Stimulated activated naive CD8-positive, alpha-beta T cell treated with anti-CD3 and anti-CD28 coated beads, Interleukin-15, Interleukin-2, amounts not matched to agents 100 ng/mL and 50 ng/mL, for 24 hours (primary cell): Measurements from ENCODE around the gene TNFAIP6.
"Not testable (repeated sequence)": the region's sequence is repeated elsewhere in the genome, so short reads cannot be mapped to it uniquely, and the experiment has no call there.

Source experiments
- H3K27ac Mint-ChIP-seq: one replicate; pipeline ENCODE4 v1.8.0; 2021; ENCODE audit warnings: mild to moderate bottlenecking, mixed read lengths
- H3K27me3 Mint-ChIP-seq: one replicate; pipeline ENCODE4 v1.8.0; 2021; ENCODE audit warnings: mixed read lengths
- H3K36me3 Mint-ChIP-seq: one replicate; pipeline ENCODE4 v1.8.0; 2021; ENCODE audit warnings: low read depth, mixed read lengths
- H3K4me1 Mint-ChIP-seq: one replicate; pipeline ENCODE4 v1.8.0; 2021; ENCODE audit warnings: low read depth, mixed read lengths
- H3K4me3 Mint-ChIP-seq: one replicate; pipeline ENCODE4 v1.8.0; 2021; ENCODE audit warnings: mild to moderate bottlenecking, mixed read lengths
- H3K9me3 Mint-ChIP-seq: one replicate; pipeline ENCODE4 v1.8.0; 2021; ENCODE audit warnings: mixed read lengths

Gene TNFAIP6, protein sequence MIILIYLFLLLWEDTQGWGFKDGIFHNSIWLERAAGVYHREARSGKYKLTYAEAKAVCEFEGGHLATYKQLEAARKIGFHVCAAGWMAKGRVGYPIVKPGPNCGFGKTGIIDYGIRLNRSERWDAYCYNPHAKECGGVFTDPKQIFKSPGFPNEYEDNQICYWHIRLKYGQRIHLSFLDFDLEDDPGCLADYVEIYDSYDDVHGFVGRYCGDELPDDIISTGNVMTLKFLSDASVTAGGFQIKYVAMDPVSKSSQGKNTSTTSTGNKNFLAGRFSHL

DNA sequence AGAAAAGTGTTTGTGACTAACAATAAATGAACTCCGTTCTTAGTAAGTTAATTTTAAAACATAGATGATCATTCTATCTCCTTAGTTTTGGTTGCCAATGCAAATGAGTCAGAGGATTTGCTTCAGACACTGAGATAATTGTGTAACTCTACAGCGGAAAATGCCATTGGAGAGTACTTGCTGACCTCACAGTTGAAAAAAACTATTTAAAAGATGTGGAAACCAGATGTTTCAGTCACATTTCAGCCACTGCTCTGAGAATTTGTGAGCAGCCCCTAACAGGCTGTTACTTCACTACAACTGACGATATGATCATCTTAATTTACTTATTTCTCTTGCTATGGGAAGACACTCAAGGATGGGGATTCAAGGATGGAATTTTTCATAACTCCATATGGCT, at the start of gene TNFAIP6:
TSS of gene TNFAIP6 (plus strand) at position 234 of the 400 bp plus-strand sequence. CDS start at position 309, 75 bp downstream.
- Mint-ChIP-seq H3K9me3 (no peaks in the 10 kb centered on the region), H3K4me1 (no peaks in the 10 kb centered on the region), H3K4me3 (no peak within 1 kb of the TSS), H3K36me3 (no peaks in the 10 kb centered on the region), H3K27ac (no peak within 1 kb of the TSS), H3K27me3 (no peaks in the 10 kb centered on the region)

DNA sequence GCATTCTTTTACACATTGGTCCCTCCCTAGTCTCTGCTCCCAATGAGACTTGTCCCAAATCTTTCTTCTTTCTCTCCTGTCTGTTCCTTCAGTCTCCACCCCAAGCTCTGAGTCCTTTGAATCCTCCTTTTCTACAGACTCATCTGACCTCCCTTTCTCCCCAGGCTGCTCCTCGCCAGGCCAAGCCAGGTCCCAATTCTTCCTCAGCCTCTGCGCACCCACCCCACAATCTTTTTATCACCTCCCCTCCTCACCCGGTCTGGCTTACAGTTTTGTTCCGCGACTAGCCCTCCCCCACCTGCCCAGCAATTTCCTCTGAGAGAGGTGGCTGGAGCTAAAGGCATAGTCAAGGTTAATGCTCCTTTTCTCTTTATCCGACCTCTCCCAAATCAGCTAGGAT, 47.1 kb upstream of the TNFAIP6 start:
- H3K27ac Mint-ChIP-seq, H3K36me3 Mint-ChIP-seq, H3K27me3 Mint-ChIP-seq, H3K9me3 Mint-ChIP-seq, H3K4me3 Mint-ChIP-seq, H3K4me1 Mint-ChIP-seq: not testable (repeated sequence)

DNA sequence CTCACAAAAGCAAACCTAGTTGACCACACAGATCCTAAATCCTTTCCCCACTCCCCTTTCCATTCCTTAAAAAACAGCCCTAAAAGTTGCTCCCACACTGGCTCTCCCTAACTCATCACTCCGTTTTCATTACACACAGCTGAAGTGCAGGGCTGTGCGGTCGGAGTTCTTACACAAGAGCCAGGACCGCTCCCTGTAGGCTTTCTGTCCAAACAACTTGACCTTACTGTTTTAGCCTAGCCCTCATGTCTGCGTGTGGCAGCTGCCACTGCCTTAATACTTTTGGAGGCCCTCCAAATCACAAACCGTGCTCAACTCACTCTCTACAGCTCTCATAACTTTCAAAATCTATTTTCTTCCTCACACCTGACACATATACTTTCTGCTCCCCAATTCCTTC, 45.0 kb upstream of the TNFAIP6 start:
- not testable (repeated sequence) for H3K4me1 Mint-ChIP-seq, H3K36me3 Mint-ChIP-seq, H3K9me3 Mint-ChIP-seq, H3K27me3 Mint-ChIP-seq, H3K4me3 Mint-ChIP-seq, H3K27ac Mint-ChIP-seq

DNA sequence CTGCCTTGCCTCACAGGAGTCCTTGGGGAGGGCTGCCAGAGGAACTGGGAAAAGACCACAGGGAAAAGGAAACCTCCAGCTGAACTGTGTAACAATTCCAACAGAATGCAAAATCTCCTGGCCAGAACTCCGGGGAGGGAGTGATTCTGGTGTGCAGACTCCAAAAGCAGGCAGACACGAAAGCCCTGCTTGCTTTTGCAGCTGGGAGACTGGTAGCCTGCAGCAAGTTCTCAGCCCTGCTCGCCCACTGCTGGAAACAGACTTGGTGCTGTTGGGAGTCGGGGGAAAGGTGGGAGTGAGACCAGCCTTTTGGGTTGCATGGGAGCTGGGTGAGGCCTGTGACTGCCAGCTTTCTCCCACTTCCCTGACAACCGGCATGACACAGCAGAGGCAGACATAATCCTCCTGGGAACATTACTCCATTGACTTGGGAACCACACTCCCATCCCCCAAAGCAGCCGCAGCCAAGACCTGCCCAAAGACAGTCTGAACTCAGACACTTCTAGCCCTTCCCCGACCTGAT, 42.0 kb upstream of the TNFAIP6 start:
- Mint-ChIP-seq H3K36me3 (no peaks in the 10 kb centered on the region), H3K27me3 (peaks cover 2% of the 10 kb centered on the region), H3K4me3 (no peak overlapping the region), H3K4me1 (peaks cover 3% of the 10 kb centered on the region), H3K27ac (no peak overlapping the region), H3K9me3 (no peaks in the 10 kb centered on the region)

DNA sequence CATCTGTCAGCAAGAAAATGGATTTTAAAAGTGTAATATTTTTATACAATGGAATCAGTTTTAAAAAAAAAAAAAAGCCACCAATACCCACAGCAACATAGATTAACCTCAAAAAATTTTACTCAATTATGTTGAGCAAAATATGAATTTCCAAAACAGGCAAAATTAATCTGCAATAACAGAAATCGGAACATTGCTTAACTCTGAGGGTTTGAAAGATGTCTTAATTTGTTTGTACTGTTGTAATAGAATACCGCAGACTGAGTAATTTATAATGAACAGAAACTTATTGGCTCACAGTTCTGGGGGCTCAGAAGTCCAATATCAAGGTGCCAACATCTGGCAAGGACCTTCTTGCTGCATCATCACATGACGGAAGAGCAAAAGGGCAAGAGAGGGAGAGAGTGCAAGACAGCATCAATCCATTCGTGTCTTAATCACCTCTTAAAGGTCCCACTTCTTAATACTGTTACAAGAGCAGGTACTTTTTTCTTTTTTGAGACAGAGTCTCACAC, 31.8 kb upstream of the TNFAIP6 start:
- Mint-ChIP-seq H3K36me3 (no peaks in the 10 kb centered on the region), H3K4me1 (no peaks in the 10 kb centered on the region), H3K27ac (no peak overlapping the region), H3K27me3 (no peaks in the 10 kb centered on the region), H3K4me3 (no peak overlapping the region), H3K9me3 (no peaks in the 10 kb centered on the region)

DNA sequence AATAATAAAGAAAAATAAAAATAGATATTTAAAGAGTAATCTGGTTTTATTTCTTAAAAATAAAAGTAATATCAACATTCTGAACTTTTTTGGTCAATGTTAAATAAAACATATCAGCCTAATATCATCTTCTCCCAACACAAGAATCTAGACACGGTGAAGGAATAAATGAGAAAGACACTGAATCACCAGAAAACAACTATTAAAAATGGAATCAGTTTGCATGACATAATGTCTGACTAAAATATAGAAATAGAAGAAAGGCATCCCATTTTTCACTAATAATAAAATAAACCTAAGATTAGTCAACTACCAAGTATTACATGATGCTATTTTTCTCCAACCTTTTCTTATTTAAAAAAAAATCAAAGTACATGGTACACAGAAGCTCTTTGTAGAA, 30.8 kb upstream of the TNFAIP6 start:
- Mint-ChIP-seq H3K4me3 (no peak overlapping the region), H3K27ac (no peak overlapping the region), H3K9me3 (no peaks in the 10 kb centered on the region), H3K4me1 (no peaks in the 10 kb centered on the region), H3K36me3 (no peaks in the 10 kb centered on the region), H3K27me3 (no peaks in the 10 kb centered on the region)

DNA sequence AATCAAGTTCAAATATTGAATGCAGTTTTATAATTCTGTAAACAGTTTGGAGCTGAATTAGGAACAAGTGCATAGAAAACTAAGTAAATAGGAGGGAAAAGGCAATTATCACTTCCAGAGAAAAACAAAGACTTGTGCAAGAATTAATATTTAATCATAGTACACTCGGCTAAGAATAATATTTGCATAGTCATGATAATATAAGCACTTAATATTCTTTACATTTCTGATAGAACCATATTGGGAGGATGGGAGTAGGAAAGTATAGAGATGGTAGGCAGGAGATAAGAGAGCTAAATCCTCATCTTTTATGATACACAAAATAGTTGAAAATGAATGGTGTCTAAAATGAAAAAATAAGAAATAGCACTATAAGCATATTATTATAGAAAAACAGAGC, 27.4 kb upstream of the TNFAIP6 start:
- Mint-ChIP-seq H3K27me3 (peaks cover 3% of the 10 kb centered on the region), H3K36me3 (no peaks in the 10 kb centered on the region), H3K4me1 (no peaks in the 10 kb centered on the region), H3K27ac (no peak overlapping the region), H3K9me3 (no peaks in the 10 kb centered on the region), H3K4me3 (no peak overlapping the region)

DNA sequence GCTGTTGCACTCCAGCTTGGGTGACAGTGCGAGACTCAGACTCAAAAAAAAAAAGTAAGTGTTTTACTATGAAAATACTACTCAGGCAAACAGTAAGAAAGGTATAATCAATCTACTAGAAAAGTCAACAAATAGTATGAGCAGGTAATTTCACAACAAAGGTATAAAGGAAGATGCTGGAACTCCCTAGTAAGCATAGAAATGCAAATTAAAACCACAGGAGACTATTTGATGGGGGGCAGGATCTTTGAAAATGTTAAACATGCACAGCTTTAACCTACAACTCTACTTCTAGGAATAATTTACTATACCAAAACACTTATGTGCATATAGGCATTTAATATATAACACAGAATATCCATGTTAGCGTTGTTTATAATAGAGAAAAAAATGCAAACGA, 24.3 kb upstream of the TNFAIP6 start:
- Mint-ChIP-seq H3K36me3 (no peaks in the 10 kb centered on the region), H3K4me3 (no peak overlapping the region), H3K27me3 (peaks cover 8% of the 10 kb centered on the region), H3K27ac (no peak overlapping the region), H3K4me1 (no peaks in the 10 kb centered on the region), H3K9me3 (no peaks in the 10 kb centered on the region)

DNA sequence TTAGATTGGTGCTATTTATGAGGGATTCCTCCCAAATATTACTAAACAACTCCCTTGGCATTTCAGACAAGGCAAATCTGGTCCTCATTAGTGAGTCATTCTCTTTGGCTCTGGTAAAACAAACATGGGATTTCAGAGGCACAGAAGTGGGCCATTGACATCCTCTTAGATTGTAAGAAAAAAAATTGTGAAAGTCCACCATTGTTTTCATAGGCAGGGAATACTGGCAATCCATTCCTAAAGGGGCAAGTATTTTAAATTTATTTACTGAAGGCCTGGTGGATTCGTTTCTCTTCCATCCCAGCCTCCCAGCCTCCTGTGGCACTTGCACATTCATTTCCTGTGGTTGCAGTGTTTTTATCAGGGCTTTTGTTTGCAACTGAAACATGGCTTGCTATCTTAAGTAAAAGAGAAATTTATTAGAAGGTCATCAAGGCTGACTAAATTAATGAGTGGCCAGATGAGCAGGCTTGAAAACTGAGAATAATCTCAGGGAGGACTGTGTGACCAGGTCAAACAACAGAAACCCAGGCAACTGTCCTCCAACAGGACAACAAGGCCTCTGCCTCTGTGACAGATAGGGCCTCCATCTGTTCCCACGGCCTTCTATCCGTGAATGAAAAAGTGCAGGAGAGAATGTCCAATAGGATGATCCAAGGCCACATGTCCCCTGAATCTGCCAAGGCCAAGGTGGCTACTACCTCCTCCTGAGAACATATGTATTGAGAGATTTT, 23.1 kb upstream of the TNFAIP6 start:
- H3K4me3 Mint-ChIP-seq = no peak overlapping the region
- H3K36me3 Mint-ChIP-seq = no peaks in the 10 kb centered on the region
- no peaks in the 10 kb centered on the region for H3K9me3 Mint-ChIP-seq
- H3K27ac Mint-ChIP-seq = no peak overlapping the region
- peaks cover 8% of the 10 kb centered on the region for H3K27me3 Mint-ChIP-seq
- H3K4me1 Mint-ChIP-seq = no peaks in the 10 kb centered on the region

DNA sequence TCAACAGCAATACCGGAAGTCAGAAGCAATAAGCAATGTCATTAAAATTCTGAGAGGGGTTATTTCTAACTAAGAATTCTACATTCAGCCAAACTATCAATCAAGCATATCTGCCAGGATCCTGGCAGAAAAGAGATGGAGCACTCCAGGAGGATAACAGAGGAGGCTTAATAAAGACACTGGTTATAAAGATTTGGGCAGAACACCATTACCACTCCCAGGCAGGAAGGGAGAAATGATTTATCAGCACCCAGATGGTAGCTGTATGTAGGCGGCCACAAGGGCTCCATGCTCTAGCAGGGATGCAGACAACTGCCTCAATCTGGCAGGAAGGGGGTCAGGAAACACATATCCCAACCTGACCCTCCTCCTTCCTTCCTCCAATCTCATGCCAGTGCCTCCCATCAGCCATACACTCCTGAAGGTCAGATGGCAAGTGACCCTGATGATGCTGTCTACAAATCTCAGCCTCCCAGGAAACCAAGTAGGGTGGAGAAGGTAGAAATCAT, 20.5 kb upstream of the TNFAIP6 start:
- H3K36me3 Mint-ChIP-seq = no peaks in the 10 kb centered on the region
- H3K4me1 Mint-ChIP-seq = no peaks in the 10 kb centered on the region
- peaks cover 7% of the 10 kb centered on the region for H3K9me3 Mint-ChIP-seq
- H3K27me3 Mint-ChIP-seq = peaks cover 8% of the 10 kb centered on the region
- H3K4me3 Mint-ChIP-seq = no peak overlapping the region
- no peak overlapping the region for H3K27ac Mint-ChIP-seq

DNA sequence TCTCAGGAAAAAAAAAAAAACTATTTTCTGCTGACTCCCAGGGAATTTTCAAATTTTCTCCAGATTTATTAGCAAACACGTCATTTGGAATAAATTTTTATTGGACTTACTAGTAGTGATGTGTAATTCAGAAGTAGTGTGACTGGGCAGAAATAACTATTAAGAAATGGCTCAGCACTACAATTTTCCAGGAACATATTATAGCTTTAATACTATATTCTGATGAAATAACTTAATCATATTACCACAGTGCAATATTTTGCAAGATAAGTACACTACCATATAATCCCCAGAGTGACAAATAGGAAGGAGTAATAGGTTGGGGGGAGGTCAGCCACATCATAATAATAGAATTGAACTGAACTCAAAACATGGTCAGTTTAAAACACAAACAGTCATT, 19.7 kb upstream of the TNFAIP6 start:
- H3K27me3 Mint-ChIP-seq = peaks cover 8% of the 10 kb centered on the region
- H3K4me1 Mint-ChIP-seq = no peaks in the 10 kb centered on the region
- H3K36me3 Mint-ChIP-seq = no peaks in the 10 kb centered on the region
- peaks cover 7% of the 10 kb centered on the region for H3K9me3 Mint-ChIP-seq
- H3K27ac Mint-ChIP-seq = no peak overlapping the region
- no peak overlapping the region for H3K4me3 Mint-ChIP-seq

DNA sequence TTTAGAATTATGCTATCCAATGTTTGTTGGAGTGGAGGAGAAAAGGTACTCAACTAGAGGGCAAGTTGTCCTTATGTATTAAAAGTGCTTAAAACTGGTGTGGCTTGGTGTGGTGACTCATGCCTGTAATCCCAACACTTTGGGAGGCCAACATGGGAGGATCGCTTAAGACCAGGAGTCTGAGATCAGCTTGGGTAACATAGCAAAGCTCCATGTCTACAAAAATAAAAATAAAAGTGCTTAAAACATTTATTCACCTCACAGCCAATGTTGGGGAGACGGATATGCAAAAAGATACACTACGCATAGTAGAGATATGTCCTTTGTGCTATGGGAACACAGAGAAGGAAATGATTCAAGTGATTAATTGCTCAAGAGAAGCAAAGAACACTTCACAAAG, 19.3 kb upstream of the TNFAIP6 start:
- Mint-ChIP-seq H3K4me3 (no peak overlapping the region), H3K27ac (no peak overlapping the region), H3K4me1 (no peaks in the 10 kb centered on the region), H3K27me3 (peaks cover 8% of the 10 kb centered on the region), H3K9me3 (peaks cover 7% of the 10 kb centered on the region), H3K36me3 (no peaks in the 10 kb centered on the region)

DNA sequence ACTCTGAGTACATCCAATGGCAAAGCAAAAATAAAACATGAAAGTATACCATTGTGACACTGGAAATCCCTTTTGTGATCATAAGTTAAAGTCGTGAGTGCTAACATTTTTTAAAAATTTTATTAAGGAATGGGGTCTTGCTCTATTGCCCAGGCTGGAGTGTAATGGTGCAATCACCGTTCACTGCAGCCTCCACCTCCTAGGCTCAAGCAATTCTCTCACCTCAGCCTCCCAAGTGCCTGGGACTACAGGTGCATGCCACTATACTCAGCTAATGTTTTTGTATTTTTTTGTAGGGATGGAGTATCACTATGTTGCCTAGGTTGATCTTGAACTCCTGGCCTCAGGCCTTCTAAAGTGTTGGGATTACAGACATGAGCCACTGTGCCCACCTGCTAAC, 14.3 kb upstream of the TNFAIP6 start:
- Mint-ChIP-seq H3K9me3 (peaks cover 13% of the 10 kb centered on the region), H3K36me3 (no peaks in the 10 kb centered on the region), H3K4me1 (no peaks in the 10 kb centered on the region), H3K27ac (no peak overlapping the region), H3K4me3 (no peak overlapping the region), H3K27me3 (no peaks in the 10 kb centered on the region)

DNA sequence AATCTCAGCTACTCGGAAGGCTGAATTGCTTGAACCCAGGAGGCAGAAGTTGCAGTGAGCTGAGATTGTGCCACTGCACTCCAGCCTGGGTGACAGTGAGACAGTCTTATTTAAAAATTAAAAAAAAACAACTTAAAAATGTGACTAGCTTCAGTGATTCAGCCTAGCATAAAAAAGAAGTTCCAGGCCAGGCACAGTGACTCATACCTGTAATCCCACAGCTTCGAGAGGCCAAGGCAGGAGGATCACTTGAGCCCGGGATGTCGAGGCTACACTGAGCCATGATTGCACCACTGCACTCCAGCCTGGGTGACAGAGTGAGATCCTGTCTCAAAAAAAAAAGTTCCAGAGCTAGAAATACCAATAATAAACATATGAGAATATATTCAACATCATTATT, 13.2 kb upstream of the TNFAIP6 start:
- peaks cover 13% of the 10 kb centered on the region for H3K9me3 Mint-ChIP-seq
- not testable (repeated sequence) for H3K27me3 Mint-ChIP-seq, H3K36me3 Mint-ChIP-seq, H3K27ac Mint-ChIP-seq, H3K4me1 Mint-ChIP-seq, H3K4me3 Mint-ChIP-seq

DNA sequence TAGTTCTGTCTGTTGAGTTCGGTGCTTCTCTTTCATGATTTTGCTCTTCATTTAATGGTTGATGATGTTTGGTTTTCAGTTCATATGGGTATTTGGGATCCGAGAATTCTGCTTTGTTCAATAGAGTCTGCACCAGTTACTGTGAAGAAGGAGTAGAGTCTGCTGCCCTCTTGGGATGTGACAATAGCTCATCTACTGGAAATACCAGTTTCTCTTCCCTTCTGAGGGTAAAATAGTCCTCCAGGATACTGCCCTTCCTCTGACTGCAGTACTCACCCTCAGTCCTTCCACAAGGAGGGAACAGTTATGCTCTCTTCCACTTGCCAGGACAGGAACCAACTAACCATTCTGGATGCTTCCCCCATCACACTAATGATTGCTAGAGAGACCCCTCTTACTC, 12.5 kb upstream of the TNFAIP6 start:
- peaks cover 13% of the 10 kb centered on the region for H3K9me3 Mint-ChIP-seq
- H3K4me1 Mint-ChIP-seq = no peaks in the 10 kb centered on the region
- no peaks in the 10 kb centered on the region for H3K36me3 Mint-ChIP-seq
- H3K27me3 Mint-ChIP-seq = no peaks in the 10 kb centered on the region
- H3K27ac Mint-ChIP-seq = no peak overlapping the region
- no peak overlapping the region for H3K4me3 Mint-ChIP-seq
